HG03139 (cell line): ENCODE results near the gene SIRPA.

Source experiments
- ATAC-seq: cut with Tn5 transposase; IDR thresholded peaks from one replicate; pipeline ENCODE4 v1.9.1; 2021; ENCODE audit not compliant: unreplicated experiment

Gene SIRPA

DNA sequence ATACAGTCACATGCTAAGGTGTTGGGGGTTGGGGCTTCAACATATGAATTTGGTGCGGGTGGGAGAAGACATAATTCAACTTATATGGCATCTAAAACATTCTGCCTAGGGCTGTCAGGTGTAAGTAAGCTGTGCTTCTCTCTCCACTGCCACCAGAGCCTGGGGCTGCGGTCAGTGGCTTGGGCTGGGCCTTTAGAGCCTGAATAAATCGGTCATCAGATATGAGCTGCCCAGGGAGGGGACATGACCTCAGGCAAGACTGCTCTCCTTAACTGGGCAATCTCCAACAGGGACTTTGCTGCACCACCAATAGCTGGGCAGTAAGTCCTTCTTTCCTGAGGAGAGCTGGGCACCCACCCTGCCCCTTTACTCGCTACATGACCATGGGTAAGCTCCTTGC, 24.9 kb upstream of the SIRPA start:
- no peak for ATAC-seq

DNA sequence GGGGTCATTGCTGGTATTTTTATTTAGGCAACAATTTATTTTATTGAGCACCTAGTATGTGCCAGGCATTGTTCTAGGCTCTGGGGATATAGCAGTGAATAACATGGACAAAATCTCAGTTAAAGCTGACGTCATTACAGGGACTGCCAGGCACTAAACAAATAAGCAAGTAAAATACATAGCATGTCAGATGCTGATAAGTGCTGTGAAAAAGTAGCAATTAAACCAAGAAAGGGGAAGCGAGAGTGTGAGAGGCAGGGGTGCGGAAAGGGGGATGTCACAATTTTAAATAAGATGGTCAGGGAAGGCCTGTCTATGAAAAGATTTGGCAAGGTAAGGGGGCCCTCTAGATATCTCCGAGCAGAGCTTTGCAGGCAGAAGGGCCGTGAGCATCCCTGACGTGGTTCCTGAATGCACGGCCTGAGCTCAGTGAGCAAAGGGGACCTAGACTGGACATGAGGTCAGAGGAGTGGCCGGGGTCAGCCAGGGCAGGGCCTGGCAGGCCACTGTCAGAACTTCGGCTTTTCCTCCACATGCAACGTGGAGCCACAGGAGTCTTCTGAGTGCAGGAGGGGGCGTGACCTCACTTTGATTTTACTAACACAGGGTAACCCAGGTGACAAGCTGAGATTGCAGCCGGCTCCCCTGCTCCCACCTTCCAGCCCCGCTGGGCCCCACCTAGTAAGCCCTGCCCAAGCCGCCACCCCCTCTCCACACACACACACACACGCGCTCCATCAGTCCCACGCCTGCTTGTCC, 24.2 kb upstream of the SIRPA start:
- ATAC-seq, result peak; percentile 40

DNA sequence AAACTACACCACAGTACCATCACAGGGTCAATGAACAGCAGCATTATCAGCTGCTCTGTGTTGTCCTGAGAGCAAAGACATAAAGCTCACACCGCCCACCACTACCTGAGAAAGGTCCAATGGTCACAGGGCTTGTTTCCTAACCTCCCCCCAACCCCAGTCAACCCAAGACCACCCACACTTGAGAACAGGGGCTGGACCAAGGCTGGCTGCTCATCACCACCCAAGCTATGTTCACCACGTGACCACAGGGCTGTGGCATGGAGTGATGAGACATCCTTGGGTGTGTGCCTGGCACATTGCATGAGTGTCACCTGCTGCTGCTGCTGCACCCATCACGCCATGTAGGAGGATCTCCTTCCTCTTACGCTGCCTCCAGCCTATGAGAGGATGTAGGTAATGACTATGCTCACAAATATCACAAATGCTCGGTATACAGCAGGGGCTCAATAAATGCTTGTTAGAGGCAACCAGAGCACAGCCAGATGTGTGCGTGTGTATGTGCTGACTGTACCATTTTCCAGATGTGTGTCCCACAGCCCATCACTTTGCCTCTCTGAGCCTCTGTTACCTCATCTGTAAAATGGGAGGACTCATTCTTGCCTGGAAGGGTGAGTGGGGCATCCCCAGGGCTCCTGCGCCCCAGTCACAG, 23.3 kb upstream of the SIRPA start:
- ATAC-seq, result no peak

DNA sequence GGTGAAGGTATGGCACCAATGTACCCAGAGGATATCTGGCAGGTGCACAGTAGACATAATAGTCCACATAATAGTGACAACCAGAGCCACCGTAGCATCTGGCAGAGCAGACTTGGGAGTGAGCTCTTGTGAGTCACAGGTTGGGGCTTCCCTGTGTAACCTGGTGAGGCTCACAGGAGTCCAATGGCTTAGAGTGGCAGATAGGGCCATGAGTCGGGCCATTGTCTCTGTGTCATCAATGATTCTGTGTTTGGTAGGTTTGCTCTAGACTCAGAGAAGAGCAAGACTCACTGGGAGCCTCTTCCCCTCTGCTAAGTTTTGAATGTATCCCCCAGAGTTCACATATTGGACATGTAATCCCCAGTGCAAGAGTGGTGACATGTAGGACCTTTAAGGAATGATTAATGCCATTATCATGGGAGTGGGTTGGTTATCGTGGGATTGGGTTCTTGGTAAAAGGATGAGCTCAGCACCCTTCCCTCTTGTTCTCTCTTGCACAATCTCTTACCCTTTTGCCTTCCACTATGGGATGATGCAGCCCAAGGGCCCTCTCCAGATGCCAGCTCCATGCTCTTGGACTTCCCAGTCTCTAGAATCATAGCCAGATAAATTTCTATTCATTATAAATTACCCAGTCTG, 22.6 kb upstream of the SIRPA start:
- no peak for ATAC-seq

DNA sequence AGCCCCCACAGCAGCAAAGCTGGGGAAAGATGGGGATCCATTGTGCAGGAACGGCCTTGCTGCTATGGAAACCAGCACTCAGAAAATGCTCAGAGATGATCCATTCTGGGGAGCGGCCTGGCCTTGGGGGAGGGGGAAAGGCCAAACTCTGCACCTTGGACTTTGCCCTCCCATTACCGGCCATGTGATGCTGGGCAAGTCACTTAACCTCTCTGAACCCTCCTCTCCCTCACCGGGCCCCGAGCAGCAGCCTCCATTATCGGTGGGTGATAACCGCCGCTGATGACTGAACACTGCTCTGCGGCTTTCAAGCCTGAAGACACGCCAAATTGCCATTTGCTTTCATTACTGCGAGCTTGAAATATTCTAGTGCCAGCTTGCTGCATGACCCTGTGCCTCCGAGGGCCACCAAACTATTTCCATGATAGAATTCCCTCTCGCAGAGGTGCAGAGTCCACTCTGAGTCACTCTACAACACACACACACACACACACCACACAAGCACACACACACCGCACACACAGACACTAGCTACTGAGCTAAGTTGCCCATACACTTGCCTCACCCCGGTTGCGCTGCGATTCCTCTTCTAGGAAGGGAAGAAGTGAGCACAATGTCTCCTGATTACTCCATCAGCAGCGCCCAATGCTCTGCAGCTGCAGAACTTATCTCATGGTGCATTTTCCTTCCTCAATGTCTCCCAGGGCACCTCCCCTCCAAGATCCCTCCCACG, 20.6 kb upstream of the SIRPA start:
- ATAC-seq, result no peak

DNA sequence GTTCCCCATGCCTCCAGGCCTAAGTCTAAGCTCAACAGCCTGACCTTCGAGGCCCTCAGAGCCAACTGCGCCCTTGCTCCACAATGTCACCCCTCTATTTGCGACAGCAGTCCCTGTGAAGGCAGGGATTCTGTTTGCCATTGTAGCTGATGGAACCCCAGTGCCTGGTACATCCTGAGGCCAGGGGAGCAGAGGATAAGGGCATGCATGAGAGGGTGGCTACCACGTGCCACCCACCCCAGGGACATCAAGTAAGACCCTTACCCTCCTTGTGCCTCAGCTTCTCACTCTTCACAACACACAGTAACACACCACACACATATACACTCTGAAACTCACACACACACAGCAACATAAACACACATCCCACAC, 20.0 kb upstream of the SIRPA start:
- ATAC-seq, result no peak

DNA sequence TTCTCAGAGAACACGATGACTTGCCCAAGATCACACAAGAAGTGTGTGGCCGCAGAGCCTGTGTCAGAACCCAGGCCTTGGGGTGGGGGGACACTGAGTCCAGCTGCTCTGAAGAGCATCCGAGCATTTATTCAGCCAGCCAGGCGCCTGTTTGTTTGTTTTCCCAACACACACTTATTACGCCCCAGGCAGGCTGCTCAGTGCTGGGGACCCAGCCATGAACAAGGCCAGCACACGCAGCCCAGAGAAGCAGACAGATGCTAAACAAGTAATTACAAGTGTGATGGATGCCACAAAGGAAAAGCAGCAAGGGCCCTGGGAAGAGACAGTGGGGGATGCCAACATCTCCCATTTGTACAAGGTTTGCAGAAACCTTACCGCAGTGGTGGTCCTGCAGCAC, 19.4 kb upstream of the SIRPA start:
- no peak for ATAC-seq

DNA sequence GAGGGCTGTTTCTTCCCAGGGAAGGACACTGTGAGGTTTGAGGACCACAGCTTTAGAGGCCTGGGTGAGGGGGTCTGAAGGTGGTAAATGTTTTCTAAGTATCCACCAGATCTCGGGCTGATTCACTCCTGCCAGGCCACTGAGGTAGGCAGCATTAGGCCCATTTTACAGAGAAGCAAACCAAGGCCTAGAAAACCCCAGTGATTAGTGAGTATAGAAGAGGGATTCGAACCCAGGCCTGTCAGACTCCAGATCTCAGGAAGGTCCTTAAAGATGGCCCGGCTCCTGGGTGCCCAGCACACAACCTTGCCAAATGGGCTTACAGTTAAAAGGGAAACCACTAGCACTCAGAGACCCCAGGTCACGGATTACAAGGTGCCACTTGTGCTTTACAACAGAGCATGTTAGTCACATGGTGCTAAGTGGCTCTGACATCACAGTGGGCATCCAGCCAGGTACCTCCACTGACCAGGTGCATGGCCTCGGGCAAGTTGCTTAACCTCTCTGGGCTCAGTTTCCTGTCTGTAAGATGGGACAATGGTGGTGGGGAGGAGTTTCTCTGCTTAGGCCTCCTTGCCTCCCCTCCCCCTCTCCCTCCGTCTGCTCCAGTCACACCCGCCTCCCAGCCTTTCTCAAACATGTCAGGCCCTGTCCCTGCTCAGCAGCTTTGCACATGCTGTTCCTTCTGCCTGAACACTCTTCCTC, 18.8 kb upstream of the SIRPA start:
- no peak for ATAC-seq

DNA sequence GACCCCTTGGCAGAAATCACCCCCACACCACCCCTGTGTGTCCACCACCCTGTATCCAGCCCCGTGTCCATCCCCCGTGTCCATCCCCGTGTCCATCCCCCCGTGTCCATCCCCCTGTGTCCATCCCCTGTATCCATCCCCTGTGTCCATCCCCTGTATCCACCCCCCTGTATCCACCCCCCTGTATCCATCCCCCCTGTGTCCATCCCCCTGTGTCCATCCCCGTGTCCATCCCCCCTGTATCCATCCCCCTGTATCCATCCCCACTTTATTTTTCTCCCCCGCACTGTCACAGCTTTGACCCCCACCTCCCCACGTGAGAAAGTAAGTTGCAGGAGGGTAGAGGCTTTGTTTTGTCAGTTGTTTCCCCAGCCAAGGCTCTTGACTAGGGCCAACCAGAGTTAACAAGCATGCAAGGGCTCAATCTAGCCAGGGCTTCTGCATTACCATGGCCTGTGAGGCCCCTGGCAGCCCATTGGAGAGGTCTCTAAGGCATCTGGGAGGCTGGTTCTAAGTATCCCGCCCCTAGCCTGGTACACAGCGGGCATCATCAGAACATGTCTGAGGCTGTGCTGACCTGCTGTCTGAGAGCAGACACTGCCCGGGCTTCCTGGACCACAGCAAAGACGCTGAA, 18.1 kb upstream of the SIRPA start:
- no peak for ATAC-seq

DNA sequence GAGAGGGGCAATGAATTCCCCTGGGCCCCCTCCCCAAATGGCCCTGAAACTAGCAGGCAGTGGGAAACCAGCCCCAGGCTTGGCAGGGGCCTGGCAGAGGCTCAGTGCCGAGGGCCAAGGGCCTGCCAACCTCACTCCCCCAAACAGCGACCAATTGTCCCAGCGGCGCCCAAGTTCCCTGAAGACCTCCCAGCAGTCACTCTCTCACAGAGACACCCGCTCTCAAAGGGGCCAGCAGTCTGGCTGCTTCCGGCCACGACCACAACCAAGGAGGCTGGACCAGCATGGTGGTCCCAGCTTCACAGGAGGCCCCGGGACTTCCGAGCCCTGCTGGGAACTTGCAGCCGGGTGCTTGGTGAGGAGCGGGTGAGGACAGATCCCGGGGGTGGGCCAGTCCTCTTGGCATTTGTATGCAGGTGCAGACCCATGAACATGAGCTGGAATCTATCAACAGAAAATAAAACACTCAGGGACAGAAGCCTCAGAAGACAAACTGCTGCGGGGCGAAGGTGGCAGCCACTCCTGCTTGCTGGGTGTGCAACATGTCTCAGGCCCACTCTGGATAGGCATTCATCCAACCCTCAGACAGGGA, 17.5 kb upstream of the SIRPA start:
- ATAC-seq, result no peak

DNA sequence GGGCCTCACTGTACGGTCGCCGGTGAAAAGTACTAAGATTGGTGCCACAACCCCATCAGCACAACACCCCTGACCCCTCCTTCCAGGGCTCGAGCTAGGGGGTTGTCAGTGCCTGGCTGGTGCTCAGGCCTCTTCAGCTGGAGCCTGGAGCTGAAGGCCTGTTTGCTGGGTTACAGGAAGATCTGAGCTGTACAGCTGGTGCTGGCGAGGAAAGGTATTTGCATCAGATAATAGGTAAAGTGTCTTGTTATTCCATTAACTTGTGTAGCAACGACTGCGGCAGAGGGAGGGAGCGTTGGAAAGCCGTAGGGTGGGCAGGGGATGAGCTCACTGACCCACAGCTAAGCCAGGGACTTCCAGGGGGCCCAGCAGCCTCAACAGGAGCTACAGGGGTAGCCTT, 15.8 kb upstream of the SIRPA start:
- no peak for ATAC-seq

DNA sequence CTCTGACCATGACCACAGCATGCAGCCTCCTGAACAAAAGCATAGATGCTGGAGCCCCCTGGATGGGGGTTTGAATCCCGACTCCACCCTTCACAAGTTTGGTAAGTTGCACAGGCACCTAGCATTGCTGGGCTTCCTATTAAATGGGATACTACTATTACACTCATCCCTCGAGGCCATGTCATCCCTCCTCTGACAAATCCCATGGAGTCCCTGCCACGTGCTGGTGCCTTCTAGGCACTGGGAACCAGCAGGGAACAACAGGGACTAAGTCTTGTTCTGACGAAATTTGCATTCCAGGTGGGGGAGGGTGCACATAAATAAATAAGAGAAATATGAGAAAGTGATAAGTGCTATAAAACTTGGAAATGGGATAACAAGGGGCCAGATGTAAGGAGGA, 15.3 kb upstream of the SIRPA start:
- ATAC-seq, result no peak

DNA sequence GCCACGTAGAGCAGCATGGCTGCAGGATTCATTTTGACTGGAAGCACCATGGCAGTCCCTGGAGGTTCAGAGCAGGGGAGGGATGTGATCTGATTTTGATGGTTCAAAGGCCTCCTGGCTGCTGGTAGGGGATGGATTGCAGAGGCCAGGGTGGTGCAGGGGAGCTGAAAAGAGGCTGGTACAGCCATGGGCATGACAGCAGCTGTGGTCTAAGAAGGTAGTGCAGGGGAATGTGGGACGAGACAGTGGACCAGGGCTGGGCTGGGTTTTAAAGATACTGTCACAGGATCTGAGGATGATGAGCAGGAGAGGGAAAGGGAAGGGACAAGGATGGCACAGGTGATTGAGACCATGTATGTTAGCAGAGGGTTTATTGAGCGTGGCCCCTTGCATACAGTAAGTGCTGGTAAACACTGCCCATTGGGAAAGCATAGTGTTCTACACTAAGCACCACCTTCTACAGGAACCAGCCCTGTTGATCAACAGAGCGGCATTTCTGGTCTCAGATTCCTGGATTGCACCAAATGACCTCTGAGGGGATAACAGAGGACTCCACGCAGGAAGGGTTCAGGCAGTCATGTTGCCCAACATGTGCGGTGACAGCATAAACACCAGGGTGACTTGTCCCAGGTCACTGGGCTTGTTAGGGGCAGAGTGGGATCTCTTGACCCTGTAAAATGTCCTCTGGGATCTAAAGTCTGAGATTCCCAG, 14.5 kb upstream of the SIRPA start:
- no peak for ATAC-seq

DNA sequence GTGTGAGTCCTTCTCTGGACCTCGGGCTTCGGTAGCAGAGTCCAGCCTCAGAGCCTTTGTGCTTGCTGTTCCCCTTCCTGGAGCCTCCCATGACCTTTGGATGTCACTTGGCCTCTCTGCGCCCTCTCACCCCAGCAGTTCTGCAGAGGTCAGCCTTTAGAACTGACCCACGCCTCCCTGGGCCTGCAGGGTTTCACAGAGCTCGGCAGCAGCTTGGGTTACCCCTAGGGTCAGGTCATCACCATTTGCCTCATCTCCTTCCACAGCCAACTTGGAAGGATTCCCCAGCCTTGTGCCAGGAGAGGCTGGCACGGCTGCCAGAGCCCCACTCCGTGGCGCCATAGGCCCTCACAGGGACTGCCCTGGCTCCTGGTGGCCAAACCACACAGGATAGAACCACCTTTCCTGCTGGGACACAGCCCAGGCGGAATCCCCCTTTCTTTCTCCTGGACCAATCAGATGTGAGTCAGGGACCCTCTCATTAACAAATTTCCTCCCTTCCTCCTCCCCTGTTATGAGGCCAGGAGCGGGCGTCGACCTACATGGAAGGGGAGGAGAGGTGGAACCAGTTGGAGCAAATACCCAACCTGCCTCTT, 13.9 kb upstream of the SIRPA start:
- ATAC-seq, result no peak

DNA sequence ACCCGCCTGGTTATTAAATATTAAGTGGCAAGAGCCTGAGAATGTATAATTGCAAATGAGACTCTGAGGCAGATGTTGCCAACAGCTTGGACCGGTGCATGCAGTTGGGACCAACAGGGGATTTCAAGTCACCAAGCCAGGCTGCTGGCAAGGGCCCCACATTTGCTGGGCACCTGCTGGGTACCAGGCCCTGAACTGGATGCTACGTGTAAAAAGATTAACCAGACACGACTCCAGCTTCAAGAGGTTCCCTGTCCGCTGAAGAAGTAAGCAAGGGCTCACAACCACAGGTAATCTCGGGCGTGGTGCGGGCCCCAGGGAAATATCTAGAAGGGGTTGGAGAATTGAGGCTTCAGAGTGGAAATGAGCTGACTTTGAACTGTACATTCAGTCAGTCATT, 13.2 kb upstream of the SIRPA start:
- ATAC-seq, result no peak

DNA sequence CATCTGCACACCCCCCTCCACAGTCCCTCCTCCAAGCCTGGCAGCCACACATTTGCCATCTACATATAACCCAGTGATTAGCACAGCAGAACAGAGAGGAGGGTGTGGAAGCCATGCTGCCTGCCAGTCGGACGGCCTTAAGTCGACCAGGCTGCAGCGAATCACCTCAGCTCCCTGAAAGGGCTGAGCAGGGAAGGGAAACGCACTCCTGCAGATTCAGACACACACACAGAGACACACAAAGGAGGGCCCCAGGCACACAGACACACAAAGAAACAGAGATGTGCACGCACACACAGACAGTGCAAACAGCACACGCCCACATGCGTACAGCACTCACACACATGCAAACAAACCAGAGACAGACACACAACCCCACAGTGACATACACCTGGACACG, 11.2 kb upstream of the SIRPA start:
- ATAC-seq, result no peak

DNA sequence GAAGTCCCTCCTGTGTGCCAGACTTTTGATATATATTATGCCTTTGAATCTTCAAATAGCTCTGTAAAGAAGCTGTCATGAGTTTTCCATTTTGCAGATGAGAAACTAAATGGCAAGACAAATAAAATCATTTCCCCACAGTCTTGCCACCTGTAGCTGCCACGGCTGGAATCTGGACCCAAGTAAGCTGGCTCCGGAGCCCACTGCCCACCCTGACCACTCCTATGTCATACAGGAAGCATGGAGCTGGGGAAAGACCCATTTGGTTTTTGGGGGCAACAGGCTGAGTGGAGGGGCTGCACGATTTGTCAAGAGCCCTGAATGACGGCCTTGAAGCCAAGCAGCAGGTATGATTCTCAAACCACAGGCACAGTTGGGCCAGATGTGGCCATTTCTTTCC, 10.0 kb upstream of the SIRPA start:
- ATAC-seq, result no peak

DNA sequence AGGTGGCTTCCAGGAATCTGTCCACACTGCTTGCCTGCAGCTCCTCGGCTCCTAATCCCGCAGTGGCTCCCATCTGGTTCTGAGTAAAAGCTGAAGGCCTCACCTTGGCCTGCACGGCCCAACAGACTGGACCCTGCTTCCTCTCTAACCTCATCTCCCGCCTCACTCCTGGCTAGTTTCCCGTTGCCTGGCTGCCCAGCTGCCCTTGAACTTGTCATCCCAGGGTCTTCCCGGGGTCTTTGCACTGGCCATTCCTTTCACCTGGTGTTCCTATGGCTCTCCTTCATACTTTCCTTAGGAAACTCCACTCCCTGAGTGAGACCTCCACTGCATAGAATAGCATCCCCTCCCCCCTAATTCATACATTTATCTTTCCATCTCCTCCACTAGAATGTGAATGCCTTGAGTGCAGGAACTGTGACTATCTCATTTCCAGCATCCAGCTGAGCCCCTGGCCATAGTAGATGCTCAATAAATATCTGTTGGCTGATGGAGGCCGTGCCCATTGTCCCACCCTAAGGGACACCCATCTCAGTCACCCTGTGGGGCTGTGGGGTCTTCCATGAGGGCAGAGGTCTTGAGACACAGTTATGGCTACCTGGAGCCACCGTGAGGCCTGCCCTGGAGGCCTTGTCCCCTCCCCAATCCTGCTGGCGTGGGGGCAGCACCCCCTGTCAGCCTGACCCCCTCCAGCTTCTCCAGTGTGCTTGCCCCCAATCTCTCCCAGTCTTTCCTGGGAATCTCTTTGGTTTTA, 9.1 kb upstream of the SIRPA start:
- ATAC-seq, result no peak

DNA sequence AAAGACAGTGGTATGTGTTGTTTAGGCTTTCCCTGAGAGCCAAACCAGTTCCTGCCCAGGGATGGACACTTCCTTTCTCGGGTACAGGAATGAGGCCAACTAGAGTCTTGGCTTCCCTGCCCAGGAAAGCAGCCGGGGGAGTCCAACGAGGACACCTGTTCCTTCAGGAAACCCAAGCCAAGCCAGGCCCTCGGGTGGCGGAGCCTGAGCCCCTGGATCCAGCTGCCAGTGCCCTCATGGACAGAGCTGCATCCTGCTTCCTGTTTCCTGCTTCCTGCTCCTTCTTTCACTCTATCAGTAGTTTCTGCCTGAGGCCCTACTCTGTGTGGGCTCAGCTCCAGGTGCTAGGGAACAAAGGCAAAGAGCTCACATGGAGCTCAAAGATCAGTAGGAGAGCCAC, 7.9 kb upstream of the SIRPA start:
- ATAC-seq, result no peak
